ENCODE data around the gene TMEM91. TPM values are rescaled to one million over a fixed set of nuclear protein-coding genes. Genes with fewer than 3 reads are reported as not detected.
A peak's percentile ranks its signal among the peaks of the same experiment; 100 is the strongest.

The TMEM91 gene
- total and polyA plus RNA-seq, 9 of the 15 experiments (the other 6 are each of a cell fraction or from before 2014, with no cell fraction given): 1.2 to 5.2 (median 2.7) TPM

- ATAC-seq: peak; percentile 96
- TF ChIP-seq ERF (CRISPR knock-in tag; IDR thresholded peaks at IDR 0.05) (0 out of 2 replicates have a peak, but pooled peaks have one; percentile 44), ZNF140 (CRISPR knock-in tag; IDR thresholded peaks at IDR 0.05) (no peak), NFE2L1 (tag; IDR thresholded peaks at IDR 0.05; ENCODE audit: borderline replicate concordance, low read depth) (no peak), ZNF655 (CRISPR knock-in tag; IDR thresholded peaks at IDR 0.05) (no peak), RUNX1 (IDR thresholded peaks at IDR 0.05; ENCODE audit: low read depth) (no peak), NCOA2 (IDR thresholded peaks at IDR 0.05; ENCODE audit: partially characterized antibody in 2 of 2) (no peak), SUPT5H (IDR thresholded peaks at IDR 0.05) (peak; percentile 41; the same call in 1 of the 2 replicates), CREB3 (tag; conservative IDR thresholded peaks at IDR 0.05; ENCODE audit: low read depth) (no peak), ZNF561 (CRISPR knock-in tag; conservative IDR thresholded peaks at IDR 0.05) (no peak), POLR2A (conservative IDR thresholded peaks at IDR 0.05) (peak; percentile 51), DMBX1 (CRISPR knock-in tag; IDR thresholded peaks at IDR 0.05; ENCODE audit: borderline replicate concordance) (no peak), NELFE (IDR thresholded peaks at IDR 0.05; ENCODE audit: insufficient read depth, insufficient read length) (no peak), ZFX (CRISPR knock-in tag; IDR thresholded peaks at IDR 0.05) (peak; percentile 76), ZC3H4 (CRISPR knock-in tag; IDR thresholded peaks at IDR 0.05; ENCODE audit: borderline replicate concordance) (no peak), NR2F6 (CRISPR knock-in tag; IDR thresholded peaks at IDR 0.05) (no peak), KHSRP (IDR thresholded peaks at IDR 0.05) (no peak)
These were observed 50.8 kb downstream of the TMEM91 start, which contains the start of gene B3GNT8 for GRCh38 chr19:41426952-41427646. Gene B3GNT8, minus strand, starts transcription at chr19:41427374. Its CDS starts 596 bp downstream, at chr19:41426778.

More at GRCh38 chr19:41426952-41427646, 50.8 kb downstream of the TMEM91 start, which contains the start of gene B3GNT8:
- Histone ChIP-seq H3K79me2 (ENCODE audit: control insufficient read depth, insufficient read depth, low read length) (peaks cover 8% of the 10 kb centered on the region; the same call in 2 of the 3 replicates), H2AFZ (ENCODE audit: low read depth, low read length) (peak within 1 kb of the TSS; percentile 83), H3K4me1 (replicated peaks in 1 of 2; ENCODE audit: control insufficient read depth in 2 of 2, insufficient read depth in 2 of 2, low read length in 2 of 2) (peaks cover 23 to 56% of the 10 kb centered on the region in 2 experiments), H3K27me3 (ENCODE audit: control insufficient read depth in 2 of 2, insufficient read depth in 2 of 2, low read length in 2 of 2) (no peaks in the 10 kb centered on the region), H3K9ac (ENCODE audit: insufficient read depth in 1 of 2, low read depth in 2 of 2, low read length in 2 of 2) (peak within 1 kb of the TSS; percentile 63 to 87), H3K9me1 (ENCODE audit: control insufficient read depth, insufficient read depth, low read length) (no peaks in the 10 kb centered on the region), H3K36me3 (ENCODE audit: control insufficient read depth, insufficient read depth, low read length) (peaks cover 44% of the 10 kb centered on the region; the same call in 2 of the 3 replicates), H3K9me3 (replicated peaks; ENCODE audit: control insufficient read depth, insufficient read depth, low read depth, low read length) (no peaks in the 10 kb centered on the region), H3K4me2 (ENCODE audit: insufficient read depth, low read length) (peak within 1 kb of the TSS; percentile 85), H3K4me3 (peak within 1 kb of the TSS; percentile 35), H4K20me1 (replicated peaks; ENCODE audit: control insufficient read depth, insufficient read depth, low read length) (no peaks in the 10 kb centered on the region; the same call in 1 of the 2 replicates), H3K27ac (ENCODE audit: extremely low read depth, low read depth, low read length) (peak within 1 kb of the TSS; percentile 79)
- ChIA-PET POLR2A (interaction anchor here (0.6 to 3.3 kb wide), 7 partner anchors 8 to 963 kb away, joined by 3 to 15 read pairs (median 5); partner anchors contain the start of gene DMAC2), CTCF (ENCODE audit: low intra/inter-chr PET ratio) (no interaction called here)
- WGBS (ENCODE audit: insufficient coverage, low coverage, missing lambda C conversion rate): 16% methylated on average over 13 of the region's 19 CpGs
- BruUV-seq (replicated peaks): TSS peak; percentile 57
- DNase-seq (ENCODE audit: extremely low read depth in 1 of 4, low spot score in 3 of 4): peak; percentile 92 to 94 (median 94)
- in situ Hi-C loops (cut with MboI): no loop called here
- intact Hi-C loops (cut with micrococcal nuclease): no loop called here
- peak; percentile 83 for FAIRE-seq

Measured in K562 (cell line).